Karpas-422 (cell line): ENCODE results near the gene ERBB4. TPM values are rescaled to one million over a fixed set of nuclear protein-coding genes. Genes with fewer than 3 reads are reported as not detected.

Experiments
- DNase-seq: peaks from one replicate; pipeline ENCODE4 v3.0.0-alpha.2; 2015
- H2AFZ ChIP-seq: fragments of 200-600 bp; sonication (generic); 2 replicates; pipeline ENCODE4 v1.6.1; 2014; ENCODE audit warnings: antibody characterized with exemption, low read length, mixed read lengths
- H3K27ac ChIP-seq: fragments of 200-600 bp; sonication (generic); 2 replicates; pipeline ENCODE4 v1.5.1; 2014; ENCODE audit warnings: mild to moderate bottlenecking, low read length, moderate library complexity
- H3K27me3 ChIP-seq: fragments of 200-600 bp; sonication (generic); 2 replicates; pipeline ENCODE4 v1.6.1; 2014; ENCODE audit warnings: low read length, mixed read lengths
- H3K36me3 ChIP-seq: fragments of 200-600 bp; sonication (generic); 2 replicates; pipeline ENCODE4 v1.6.1; 2014; ENCODE audit warnings: low read length, mixed read lengths; ENCODE audit not compliant: insufficient read depth
- H3K4me1 ChIP-seq: fragments of 200-600 bp; sonication (generic); 2 replicates; pipeline ENCODE4 v1.6.1; 2014; ENCODE audit warnings: mild to moderate bottlenecking, low read length, mixed read lengths
- H3K4me2 ChIP-seq: fragments of 200-600 bp; sonication (generic); 2 replicates; pipeline ENCODE4 v1.6.1; 2014; ENCODE audit warnings: low read length, low read depth, mild to moderate bottlenecking; ENCODE audit not compliant: poor library complexity, severe bottlenecking
- H3K4me3 ChIP-seq: fragments of 200-600 bp; sonication (generic); 2 replicates; pipeline ENCODE4 v1.5.1; 2014; ENCODE audit warnings: mild to moderate bottlenecking, antibody characterized with exemption, low read length, mixed read lengths
- H3K79me2 ChIP-seq: fragments of 200-600 bp; sonication (generic); 2 replicates; pipeline ENCODE4 v1.6.1; 2014; ENCODE audit warnings: mild to moderate bottlenecking, low read length, mixed read lengths
- H3K9ac ChIP-seq: fragments of 200-600 bp; sonication (generic); 2 replicates; pipeline ENCODE4 v1.6.0; 2014; ENCODE audit warnings: low read length
- H3K9me2 ChIP-seq: fragments of 200-600 bp; sonication (generic), shearing (Covaris generic); replicated peaks from 2 replicates; pipeline ENCODE4 v1.6.0; 2014; ENCODE audit warnings: mild to moderate bottlenecking, low read length, moderate library complexity; ENCODE audit not compliant: insufficient read depth
- H3K9me3 ChIP-seq: fragments of 300-700, 200-600 bp; sonication (generic); 2 replicates; pipeline ENCODE4 v1.6.1; 2014; ENCODE audit warnings: low read length, mixed read lengths
- H4K20me1 ChIP-seq: fragments of 200-600 bp; sonication (generic); 2 replicates; pipeline ENCODE4 v1.6.1; 2014; ENCODE audit warnings: mild to moderate bottlenecking, antibody characterized with exemption, low read length, low read depth; ENCODE audit not compliant: insufficient read depth
- total RNA-seq: library from RNA; depleted of rRNA; stranded (reverse); fragments of >200 nt; shearing (Covaris generic); gene quantifications from 2 replicates; pipeline ENCODE4 v1.2.3, GENCODE V29; 2014; ENCODE audit warnings: low replicate concordance

The ERBB4 gene
- total RNA-seq, 1 experiment from 2014 or later, result not detected

- no peaks in the 10 kb centered on the region for H3K79me2 ChIP-seq
- no peaks in the 10 kb centered on the region for H3K27me3 ChIP-seq
- H3K9me2 ChIP-seq, result 0 out of 2 replicates have a peak, but pooled peaks cover 2% of the 10 kb centered on the region
- H3K9ac ChIP-seq, result no peak overlapping the region
- no peak overlapping the region for H2AFZ ChIP-seq
- H3K9me3 ChIP-seq, result peaks cover 5% of the 10 kb centered on the region; the same call in 1 of the 2 replicates
- no peaks in the 10 kb centered on the region for H4K20me1 ChIP-seq
- no peaks in the 10 kb centered on the region for H3K4me1 ChIP-seq
- no peak for DNase-seq
- H3K27ac ChIP-seq, result no peak overlapping the region
- no peak overlapping the region for H3K4me2 ChIP-seq
- H3K4me3 ChIP-seq, result no peak overlapping the region
- no peaks in the 10 kb centered on the region for H3K36me3 ChIP-seq
Observed at GRCh38 chr2:212441821-212442220, 96.8 kb downstream of the ERBB4 start.

- Histone ChIP-seq H3K9me3 (peaks cover 5% of the 10 kb centered on the region; the same call in 1 of the 2 replicates), H3K4me3 (no peak overlapping the region), H3K79me2 (no peaks in the 10 kb centered on the region), H3K4me1 (no peaks in the 10 kb centered on the region), H3K9me2 (0 out of 2 replicates have a peak, but pooled peaks cover 2% of the 10 kb centered on the region), H3K27me3 (no peaks in the 10 kb centered on the region), H3K4me2 (no peak overlapping the region), H3K9ac (no peak overlapping the region), H3K27ac (no peak overlapping the region), H3K36me3 (no peaks in the 10 kb centered on the region), H2AFZ (no peak overlapping the region), H4K20me1 (no peaks in the 10 kb centered on the region)
- DNase-seq, result no peak
Observed at GRCh38 chr2:212441141-212441540, 97.5 kb downstream of the ERBB4 start.

DNA sequence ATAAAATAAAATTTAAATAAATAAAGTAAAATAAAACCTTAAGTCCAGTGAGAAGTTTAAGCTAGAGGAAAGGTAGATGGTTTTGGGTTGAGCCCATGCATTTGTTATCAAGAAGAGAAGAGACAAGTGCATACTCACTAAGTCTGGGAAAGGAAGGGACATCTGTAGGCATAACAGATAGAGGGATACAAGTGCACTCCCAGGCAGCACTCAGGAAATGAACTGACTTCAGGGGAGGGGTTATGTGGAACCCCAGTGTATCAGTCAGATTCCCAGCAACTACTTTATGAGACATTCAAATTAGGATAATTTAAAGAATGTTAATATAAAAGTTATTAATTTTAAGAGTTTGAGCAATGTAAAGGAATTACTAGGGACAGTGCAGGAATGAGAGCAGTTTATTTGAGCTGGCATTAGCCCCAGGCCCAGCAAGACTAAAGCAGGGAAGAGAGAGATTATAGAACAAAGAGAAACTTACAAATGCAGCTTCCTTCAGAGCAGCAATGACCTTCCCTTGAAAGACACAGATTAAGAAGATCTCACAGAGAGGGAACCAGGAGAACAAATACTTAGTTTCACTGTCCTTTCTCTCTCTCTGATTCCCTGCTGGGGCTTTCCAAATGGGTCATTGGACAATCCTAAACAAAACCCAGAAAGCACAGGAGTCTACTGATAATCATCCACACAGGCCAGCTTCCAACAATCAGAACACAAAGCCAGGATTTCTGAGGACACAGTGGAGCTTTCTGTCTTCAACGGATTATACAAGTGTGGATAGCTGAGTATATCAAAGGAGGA is 109.7 kb downstream of the ERBB4 start:
- Histone ChIP-seq H3K9ac (no peak overlapping the region), H4K20me1 (no peaks in the 10 kb centered on the region), H3K9me2 (no peaks in the 10 kb centered on the region), H3K36me3 (no peaks in the 10 kb centered on the region), H2AFZ (no peak overlapping the region), H3K4me2 (no peak overlapping the region), H3K79me2 (no peaks in the 10 kb centered on the region), H3K27ac (no peak overlapping the region), H3K4me1 (no peaks in the 10 kb centered on the region), H3K4me3 (no peak overlapping the region), H3K27me3 (no peaks in the 10 kb centered on the region), H3K9me3 (peaks cover 23% of the 10 kb centered on the region)
- no peak for DNase-seq

DNA sequence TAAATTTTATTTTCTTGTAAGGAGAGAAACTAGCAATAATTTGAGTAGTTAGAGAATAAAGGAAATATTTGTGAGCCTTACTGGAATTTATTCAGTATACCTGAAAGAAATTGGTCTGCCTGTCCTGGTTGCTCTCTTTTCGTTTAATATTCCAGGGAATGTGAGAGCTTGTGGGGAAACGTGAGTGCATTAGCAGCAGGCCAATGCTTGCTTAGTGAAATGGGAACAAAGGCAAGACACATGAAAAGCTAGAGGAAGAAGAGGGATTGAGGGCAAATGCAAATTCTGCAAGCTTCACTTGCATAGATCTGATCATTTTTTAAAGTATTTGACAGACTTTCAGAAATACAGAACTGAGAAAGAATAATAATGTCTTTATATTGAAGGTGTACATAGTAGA is 111.0 kb downstream of the ERBB4 start:
- Histone ChIP-seq H3K27ac (no peak overlapping the region), H3K4me2 (no peak overlapping the region), H3K4me3 (no peak overlapping the region), H4K20me1 (no peaks in the 10 kb centered on the region), H3K79me2 (no peaks in the 10 kb centered on the region), H3K9me3 (peaks cover 21% of the 10 kb centered on the region), H3K36me3 (no peaks in the 10 kb centered on the region), H3K9me2 (no peaks in the 10 kb centered on the region), H3K9ac (no peak overlapping the region), H2AFZ (no peak overlapping the region), H3K4me1 (no peaks in the 10 kb centered on the region), H3K27me3 (no peaks in the 10 kb centered on the region)
- DNase-seq, result no peak

- H3K36me3 ChIP-seq, result no peaks in the 10 kb centered on the region
- H3K4me2 ChIP-seq, result no peak overlapping the region
- H3K9me2 ChIP-seq, result no peaks in the 10 kb centered on the region
- H3K4me1 ChIP-seq, result no peaks in the 10 kb centered on the region
- H3K9me3 ChIP-seq, result peaks cover 16% of the 10 kb centered on the region
- DNase-seq, result no peak
- H2AFZ ChIP-seq, result no peak overlapping the region
- H3K27ac ChIP-seq, result no peak overlapping the region
- H4K20me1 ChIP-seq, result no peaks in the 10 kb centered on the region
- H3K4me3 ChIP-seq, result no peak overlapping the region
- no peaks in the 10 kb centered on the region for H3K79me2 ChIP-seq
- H3K9ac ChIP-seq, result no peak overlapping the region
- no peaks in the 10 kb centered on the region for H3K27me3 ChIP-seq
Observed at GRCh38 chr2:212426637-212427412, 111.8 kb downstream of the ERBB4 start.

- no peak for DNase-seq
- Histone ChIP-seq H3K27me3 (no peaks in the 10 kb centered on the region), H3K4me2 (no peak overlapping the region), H3K36me3 (no peaks in the 10 kb centered on the region), H3K9ac (no peak overlapping the region), H3K27ac (no peak overlapping the region), H4K20me1 (no peaks in the 10 kb centered on the region), H3K4me3 (no peak overlapping the region), H2AFZ (no peak overlapping the region), H3K9me3 (peaks cover 25% of the 10 kb centered on the region), H3K4me1 (no peaks in the 10 kb centered on the region), H3K79me2 (no peaks in the 10 kb centered on the region), H3K9me2 (no peaks in the 10 kb centered on the region)
Observed at GRCh38 chr2:212424082-212424481, 114.5 kb downstream of the ERBB4 start.

DNA sequence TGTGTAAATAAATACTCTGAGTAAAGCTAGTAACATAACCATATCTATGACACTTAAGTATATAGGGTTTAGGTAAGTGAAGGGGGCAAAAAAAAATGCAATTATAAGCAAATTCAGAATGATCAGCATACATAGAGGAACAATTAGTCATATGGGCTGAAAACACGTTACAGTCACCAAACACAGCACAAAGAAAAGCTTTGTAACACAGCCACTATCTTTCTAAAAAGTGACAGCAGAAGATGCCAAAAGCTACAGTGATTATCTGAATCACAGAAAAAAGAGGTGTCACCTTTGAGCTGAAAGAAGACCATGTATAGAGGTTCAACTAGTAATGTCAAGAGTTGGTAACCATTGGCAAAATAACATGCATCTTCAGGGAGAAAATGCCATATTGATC is 115.5 kb downstream of the ERBB4 start:
- Histone ChIP-seq H3K27me3 (no peaks in the 10 kb centered on the region), H3K4me2 (no peak overlapping the region), H3K9me2 (no peaks in the 10 kb centered on the region), H3K9ac (no peak overlapping the region), H3K4me3 (no peak overlapping the region), H2AFZ (no peak overlapping the region), H3K36me3 (no peaks in the 10 kb centered on the region), H4K20me1 (no peaks in the 10 kb centered on the region), H3K4me1 (no peaks in the 10 kb centered on the region), H3K27ac (no peak overlapping the region), H3K79me2 (no peaks in the 10 kb centered on the region), H3K9me3 (peaks cover 28% of the 10 kb centered on the region)
- DNase-seq, result no peak

- Histone ChIP-seq H3K36me3 (no peaks in the 10 kb centered on the region), H3K27me3 (no peaks in the 10 kb centered on the region), H3K4me2 (no peak overlapping the region), H3K79me2 (no peaks in the 10 kb centered on the region), H3K9me3 (peaks cover 28% of the 10 kb centered on the region), H4K20me1 (no peaks in the 10 kb centered on the region), H3K4me3 (no peak overlapping the region), H3K9ac (no peak overlapping the region), H3K4me1 (no peaks in the 10 kb centered on the region), H2AFZ (no peak overlapping the region), H3K9me2 (no peaks in the 10 kb centered on the region), H3K27ac (no peak overlapping the region)
- DNase-seq, result no peak
Observed at GRCh38 chr2:212421556-212422334, 116.9 kb downstream of the ERBB4 start.
